ENCODE results near the gene POLR2F.

The POLR2F gene

DNA sequence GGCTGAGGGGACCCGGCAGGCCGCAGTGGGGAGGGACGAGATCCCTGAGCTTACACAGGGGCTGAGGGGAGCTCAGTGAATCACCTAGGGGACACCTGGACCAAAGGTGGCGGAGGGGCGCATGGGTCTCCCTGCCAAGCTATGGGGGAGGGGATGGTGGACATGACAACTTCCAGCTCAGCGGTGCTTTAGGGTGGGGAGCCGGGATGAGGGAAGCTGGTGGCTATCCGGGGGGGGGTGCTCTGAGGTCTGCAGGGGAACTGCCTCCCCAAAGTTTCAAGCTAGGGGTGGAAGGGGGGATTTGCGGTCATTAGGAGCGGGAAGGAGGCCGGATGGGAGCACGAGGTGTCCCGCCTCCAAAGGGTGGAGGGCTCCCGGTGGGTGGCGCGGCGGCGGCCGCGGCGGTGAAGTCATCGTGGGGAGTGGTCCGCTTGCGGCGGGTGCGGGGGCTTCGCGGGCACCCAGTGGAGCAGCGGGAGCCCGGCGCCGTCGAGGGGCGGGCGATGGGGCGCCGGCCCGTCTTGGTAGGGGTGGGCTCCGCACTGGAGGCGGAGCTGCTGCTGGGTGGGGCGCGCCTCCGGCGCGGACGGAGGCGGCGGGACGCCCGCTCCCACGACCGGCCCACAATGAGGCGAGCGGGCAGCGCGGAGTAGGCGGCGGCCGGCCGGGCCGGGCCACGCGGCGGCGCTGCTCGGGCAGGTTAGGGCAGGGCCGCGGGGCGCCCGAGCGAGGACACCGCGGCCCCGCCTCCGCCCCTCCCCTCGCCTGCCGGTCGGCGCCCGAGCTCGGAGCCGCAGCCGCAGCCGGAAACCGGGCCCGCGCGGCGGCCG lies 47.8 kb upstream of the POLR2F start, which contains the start of gene MICALL1 (continued):
- peak; percentile 70; the same call in 1 of the 2 replicates for TF ChIP-seq ZSCAN5A (tag by site-specific recombination; IDR thresholded peaks at IDR 0.05)
- TF ChIP-seq SP7 (tag by site-specific recombination; IDR thresholded peaks at IDR 0.05): no peak
- TF ChIP-seq BCL11B (tag by site-specific recombination; IDR thresholded peaks at IDR 0.05; ENCODE audit: low read depth): peak; percentile 54; the same call in 1 of the 2 replicates
- TF ChIP-seq REPIN1 (tag by site-specific recombination; IDR thresholded peaks at IDR 0.05; ENCODE audit: low read depth): no peak
- TF ChIP-seq ZNF747 (tag by site-specific recombination; IDR thresholded peaks at IDR 0.05): no peak
- peak; percentile 72; the same call in 1 of the 2 replicates for TF ChIP-seq ZBTB7A (tag by site-specific recombination; IDR thresholded peaks at IDR 0.05; ENCODE audit: low read depth)
- TF ChIP-seq ZNF302 (tag by site-specific recombination; IDR thresholded peaks at IDR 0.05; ENCODE audit: low read depth): no peak
- peak; percentile 65 for TF ChIP-seq ZNF561 (tag by site-specific recombination; IDR thresholded peaks at IDR 0.05; ENCODE audit: borderline replicate concordance)
- TF ChIP-seq RBAK (tag by site-specific recombination; IDR thresholded peaks at IDR 0.05): no peak
- TF ChIP-seq ZNF704 (tag by site-specific recombination; IDR thresholded peaks at IDR 0.05): peak; percentile 7; the same call in 1 of the 2 replicates
- no peak for TF ChIP-seq ZBTB17 (tag by site-specific recombination; IDR thresholded peaks at IDR 0.05)
- peak; percentile 75 for TF ChIP-seq ZIC2 (tag by site-specific recombination; IDR thresholded peaks at IDR 0.05)
- no peak for TF ChIP-seq GFI1B (tag by site-specific recombination; IDR thresholded peaks at IDR 0.05)
- TF ChIP-seq ZNF239 (tag by site-specific recombination; IDR thresholded peaks at IDR 0.05): 0 out of 2 replicates have a peak, but pooled peaks have one; percentile 19
- TF ChIP-seq ZNF514 (tag by site-specific recombination; IDR thresholded peaks at IDR 0.05): no peak
- no peak for TF ChIP-seq ZNF37A (tag by site-specific recombination; IDR thresholded peaks at IDR 0.05)
- no peak for TF ChIP-seq GLI2 (tag by site-specific recombination; IDR thresholded peaks at IDR 0.05; ENCODE audit: borderline replicate concordance, low read depth)
- 0 out of 2 replicates have a peak, but pooled peaks have one; percentile 13 for TF ChIP-seq ZNF777 (tag by site-specific recombination; IDR thresholded peaks at IDR 0.05; ENCODE audit: borderline replicate concordance)
- TF ChIP-seq KLF16 (tag by site-specific recombination; IDR thresholded peaks at IDR 0.05): peak; percentile 66
- TF ChIP-seq, protein P1, sequence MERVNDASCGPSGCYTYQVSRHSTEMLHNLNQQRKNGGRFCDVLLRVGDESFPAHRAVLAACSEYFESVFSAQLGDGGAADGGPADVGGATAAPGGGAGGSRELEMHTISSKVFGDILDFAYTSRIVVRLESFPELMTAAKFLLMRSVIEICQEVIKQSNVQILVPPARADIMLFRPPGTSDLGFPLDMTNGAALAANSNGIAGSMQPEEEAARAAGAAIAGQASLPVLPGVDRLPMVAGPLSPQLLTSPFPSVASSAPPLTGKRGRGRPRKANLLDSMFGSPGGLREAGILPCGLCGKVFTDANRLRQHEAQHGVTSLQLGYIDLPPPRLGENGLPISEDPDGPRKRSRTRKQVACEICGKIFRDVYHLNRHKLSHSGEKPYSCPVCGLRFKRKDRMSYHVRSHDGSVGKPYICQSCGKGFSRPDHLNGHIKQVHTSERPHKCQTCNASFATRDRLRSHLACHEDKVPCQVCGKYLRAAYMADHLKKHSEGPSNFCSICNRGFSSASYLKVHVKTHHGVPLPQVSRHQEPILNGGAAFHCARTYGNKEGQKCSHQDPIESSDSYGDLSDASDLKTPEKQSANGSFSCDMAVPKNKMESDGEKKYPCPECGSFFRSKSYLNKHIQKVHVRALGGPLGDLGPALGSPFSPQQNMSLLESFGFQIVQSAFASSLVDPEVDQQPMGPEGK (tag by site-specific recombination; IDR thresholded peaks at IDR 0.05): peak; percentile 91
- no peak for TF ChIP-seq ZNF843 (tag by site-specific recombination; IDR thresholded peaks at IDR 0.05)
- TF ChIP-seq EGR2 (tag by site-specific recombination; IDR thresholded peaks at IDR 0.05; ENCODE audit: low read depth): peak; percentile 56
- TF ChIP-seq CTCF (tag by site-specific recombination; IDR thresholded peaks at IDR 0.05): peak; percentile 28; the same call in 1 of the 2 replicates
- TF ChIP-seq ZNF24 (tag by site-specific recombination; IDR thresholded peaks at IDR 0.05): no peak
- no peak for TF ChIP-seq ZBTB48 (tag by site-specific recombination; IDR thresholded peaks at IDR 0.05)
- no peak for TF ChIP-seq ZNF202 (tag by site-specific recombination; IDR thresholded peaks at IDR 0.05; ENCODE audit: borderline replicate concordance)
- no peak; the same call in 1 of the 2 replicates for TF ChIP-seq WT1 (tag by site-specific recombination; IDR thresholded peaks at IDR 0.05)
- TF ChIP-seq, protein P2, sequence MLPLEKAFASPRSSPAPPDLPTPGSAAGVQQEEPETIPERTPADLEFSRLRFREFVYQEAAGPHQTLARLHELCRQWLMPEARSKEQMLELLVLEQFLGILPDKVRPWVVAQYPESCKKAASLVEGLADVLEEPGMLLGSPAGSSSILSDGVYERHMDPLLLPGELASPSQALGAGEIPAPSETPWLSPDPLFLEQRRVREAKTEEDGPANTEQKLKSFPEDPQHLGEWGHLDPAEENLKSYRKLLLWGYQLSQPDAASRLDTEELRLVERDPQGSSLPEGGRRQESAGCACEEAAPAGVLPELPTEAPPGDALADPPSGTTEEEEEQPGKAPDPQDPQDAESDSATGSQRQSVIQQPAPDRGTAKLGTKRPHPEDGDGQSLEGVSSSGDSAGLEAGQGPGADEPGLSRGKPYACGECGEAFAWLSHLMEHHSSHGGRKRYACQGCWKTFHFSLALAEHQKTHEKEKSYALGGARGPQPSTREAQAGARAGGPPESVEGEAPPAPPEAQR (tag by site-specific recombination; IDR thresholded peaks at IDR 0.05): no peak
- TF ChIP-seq SCRT2 (tag by site-specific recombination; IDR thresholded peaks at IDR 0.05): no peak
- peak; percentile 82; the same call in 1 of the 2 replicates for TF ChIP-seq KLF10 (tag by site-specific recombination; IDR thresholded peaks at IDR 0.05)
- no peak for TF ChIP-seq ZXDB (tag by site-specific recombination; IDR thresholded peaks at IDR 0.05)
- TF ChIP-seq GLIS1 (tag by site-specific recombination; IDR thresholded peaks at IDR 0.05): peak; percentile 90
